Lung (tissue), 12 donors: ENCODE measurements around the gene MRRF. TPM values are rescaled to one million over a fixed set of nuclear protein-coding genes. Genes with fewer than 3 reads are reported as not detected.

Experiments used
- ATAC-seq: fragments of 200-7000 bp; cut with Tn5 transposase; one replicate; pipeline ENCODE4 v1.9.1; 2020; ENCODE audit warnings: moderate number of reproducible peaks; ENCODE audit not compliant: insufficient read depth, low FRiP score
- DNase-seq, 3 donors: peaks; one replicate each; pipeline ENCODE4 v3.0.0-alpha.2; 2013 to 2017
- H3K27ac ChIP-seq, 2 donors: one replicate each; pipeline ENCODE4 v1.5.1; 2013; ENCODE audit warnings: mild to moderate bottlenecking in 2 of 2, moderate library complexity in 2 of 2, control low read depth in 1 of 2, inconsistent platforms in 1 of 2, low read depth in 1 of 2, low read length in 1 of 2
- H3K27me3 ChIP-seq, 3 donors: one replicate each; pipeline ENCODE4 v1.5.1; 2013; ENCODE audit warnings: low read length in 2 of 3; ENCODE audit not compliant: control insufficient read depth in 3 of 3, insufficient read depth in 3 of 3
- H3K36me3 ChIP-seq, 4 donors: one replicate each; pipeline ENCODE4 v1.5.1; 2013; ENCODE audit warnings: low read length in 4 of 4, mild to moderate bottlenecking in 1 of 4, moderate library complexity in 1 of 4; ENCODE audit not compliant: control insufficient read depth in 4 of 4, insufficient read depth in 4 of 4
- H3K4me1 ChIP-seq, 5 donors: one replicate each; pipeline ENCODE4 v1.5.1; 2013; ENCODE audit warnings: low read length in 5 of 5, mild to moderate bottlenecking in 2 of 5, moderate library complexity in 1 of 5; ENCODE audit not compliant: control insufficient read depth in 5 of 5, insufficient read depth in 5 of 5
- H3K4me3 ChIP-seq: one replicate; pipeline ENCODE4 v1.5.1; 2013; ENCODE audit warnings: mild to moderate bottlenecking, control low read depth, moderate library complexity
- H3K9ac ChIP-seq, 2 donors: one replicate each; pipeline ENCODE4 v1.5.1; 2013; ENCODE audit warnings: low read length in 2 of 2, control low read depth in 1 of 2; ENCODE audit not compliant: insufficient read depth in 1 of 2
- H3K9me3 ChIP-seq, 4 donors: one replicate each; pipeline ENCODE4 v1.5.1; 2013; ENCODE audit warnings: low read length in 3 of 4, mild to moderate bottlenecking in 1 of 4, moderate library complexity in 1 of 4; ENCODE audit not compliant: control insufficient read depth in 4 of 4, insufficient read depth in 3 of 4
- CTCF ChIP-seq: IDR thresholded peaks from 2 replicates; pipeline ENCODE4 v1.5.1; 2012; ENCODE audit warnings: mild to moderate bottlenecking; ENCODE audit errors: control extremely low read depth, extremely low read depth
- WGBS, 2 donors: extraction: QIAGEN DNeasy Blood & Tissue Kit; methylation state at CpG; one replicate each; pipeline ENCODE4 v1.1.7; 2013; 5-methylcytosine and 5-hydroxymethylcytosine counted together
- polyA plus RNA-seq, 2 donors: library from polyadenylated mRNA; stranded (reverse); fragments of 200-250 nt; gene quantifications; one replicate each; pipeline ENCODE4 v1.2.1, GENCODE V29; 2013
- total RNA-seq, 2 donors: library from RNA; depleted of rRNA in 1 of 2; stranded (reverse); fragments of >200 nt in 1 of 2; gene quantifications; one replicate each; pipeline ENCODE4 v1.2.1, GENCODE V29; 2014 to 2021
- donor health status: control.
- donor health status: control.
- donor health status: Bipolar disorder and iron deficiency.
- donor health status: healthy.
- donor health status: DM: yes; HTN: yes; CAD: no.

MRRF gene
- total and polyA plus RNA-seq, 4 donors, result 22.3 to 43.9 (median 31.1) TPM

DNA sequence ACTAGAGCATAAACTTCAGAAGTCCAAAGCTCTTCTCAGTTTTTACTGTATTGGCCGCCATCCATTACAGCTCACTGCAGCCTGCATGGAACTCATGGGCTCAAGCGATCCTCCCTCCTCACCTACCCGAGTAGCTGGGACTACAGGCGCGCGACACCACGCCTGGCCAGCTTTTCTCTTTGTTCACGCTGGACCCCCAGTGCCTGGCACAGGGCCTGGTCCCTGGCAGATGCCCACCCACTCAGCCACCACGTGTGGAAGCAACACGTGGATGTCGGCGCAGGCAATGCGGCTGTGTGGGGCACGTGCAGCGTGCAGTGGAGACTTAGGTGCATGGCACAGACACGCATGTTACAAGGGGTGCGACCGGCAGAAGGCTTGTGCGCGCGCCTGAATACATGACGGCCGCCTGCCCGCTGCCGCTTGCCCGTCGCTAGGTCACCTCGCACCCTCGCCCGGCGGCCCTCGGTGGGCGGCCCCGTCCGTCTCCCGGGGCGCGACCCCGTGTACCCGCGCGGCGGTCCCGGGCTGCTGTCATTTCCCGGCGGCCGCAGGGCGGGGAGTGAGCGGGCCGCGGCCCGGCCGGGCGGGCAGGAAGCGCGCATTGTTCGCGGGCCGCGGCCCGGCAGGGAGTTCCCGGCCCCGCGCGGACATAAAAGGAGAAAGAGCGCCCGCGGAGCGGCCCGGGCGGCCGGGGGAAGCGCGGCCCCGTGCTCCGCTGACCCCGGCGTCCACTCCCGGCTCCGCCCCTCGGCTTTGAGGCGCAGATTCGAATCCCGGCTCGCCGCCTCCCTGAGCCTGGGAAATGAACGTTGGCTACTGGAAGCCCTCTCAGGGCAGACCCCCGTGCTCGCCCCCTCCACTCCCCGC is 82.0 kb downstream of the MRRF start:
- Histone ChIP-seq H3K36me3 (no peaks in the 10 kb centered on the region), H3K9me3 (peaks cover 0 to 2% (median 0%) of the 10 kb centered on the region in 4 donors), H3K27ac (peak overlapping the region in 1 of 2 donors; percentile 88), H3K4me3 (no peak overlapping the region), H3K4me1 (peaks cover 0 to 9% (median 0%) of the 10 kb centered on the region in 5 donors), H3K27me3 (peaks cover 0 to 15% (median 14%) of the 10 kb centered on the region in 3 donors), H3K9ac (peak overlapping the region in 1 of 2 donors; percentile 19)
- WGBS, 2 donors, result 6 to 7% methylated on average over 81 to 90 of the region's 90 CpGs
- DNase-seq (peak; percentile 40 to 59 (median 55)), ATAC-seq (peak; percentile 32)
- TF ChIP-seq CTCF, result no peak

- Histone ChIP-seq H3K27me3 (peaks cover 0 to 15% (median 14%) of the 10 kb centered on the region in 3 donors), H3K9me3 (peaks cover 0 to 2% (median 0%) of the 10 kb centered on the region in 4 donors), H3K4me1 (peaks cover 0 to 9% (median 0%) of the 10 kb centered on the region in 5 donors), H3K27ac (peak overlapping the region in 1 of 2 donors; percentile 78), H3K4me3 (no peak overlapping the region), H3K9ac (peak overlapping the region in 1 of 2 donors; percentile 19), H3K36me3 (no peaks in the 10 kb centered on the region)
- DNase-seq (no peak), ATAC-seq (no peak)
- WGBS, 2 donors, result 40 to 43% methylated on average over 16 of the region's 16 CpGs
- TF ChIP-seq CTCF, result no peak
Measured at GRCh38 chr9:122347348-122348287, 82.9 kb downstream of the MRRF start.

- Histone ChIP-seq H3K4me1 (peaks cover 0 to 9% (median 0%) of the 10 kb centered on the region in 5 donors), H3K9me3 (peaks cover 0 to 2% (median 0%) of the 10 kb centered on the region in 4 donors), H3K9ac (no peak overlapping the region), H3K27me3 (peaks cover 0 to 15% (median 14%) of the 10 kb centered on the region in 3 donors), H3K4me3 (no peak overlapping the region), H3K27ac (peak overlapping the region in 1 of 2 donors; percentile 54), H3K36me3 (no peaks in the 10 kb centered on the region)
- 36 to 48% methylated on average over 12 of the region's 12 CpGs for WGBS, 2 donors
- TF ChIP-seq CTCF, result no peak
- DNase-seq, result no peak
- ATAC-seq, result no peak
Measured at GRCh38 chr9:122348288-122348777, 83.7 kb downstream of the MRRF start.
